Measurements from ENCODE around the gene GNB1L. TPM values are rescaled to one million over a fixed set of nuclear protein-coding genes. Genes with fewer than 3 reads are reported as not detected.

The GNB1L gene
- total and polyA plus RNA-seq, 2 experiments from 2014 or later, result 3.5 to 5.5 TPM

GRCh38 chr22:19769393-19769715 lies 85.3 kb downstream of the GNB1L start:
- H3K27me3 ChIP-seq, result peaks cover 100% of the 10 kb centered on the region

GRCh38 chr22:19767427-19768341 lies 87.0 kb downstream of the GNB1L start:
- H3K9me3 ChIP-seq (ENCODE audit: low read depth), result no peaks in the 10 kb centered on the region
- DNase-seq (ENCODE audit: low read depth in 1 of 2, low spot score in 1 of 2), result no peak
- H3K4me3 ChIP-seq, result no peak overlapping the region
- H3K4me1 ChIP-seq (ENCODE audit: low read depth), result no peaks in the 10 kb centered on the region
- H3K27ac ChIP-seq, result no peak overlapping the region
- H3K27me3 ChIP-seq, result peaks cover 100% of the 10 kb centered on the region
- TF ChIP-seq CTCF (IDR thresholded peaks at IDR 0.05; ENCODE audit: low read depth, low read length), result no peak
- H3K36me3 ChIP-seq, result no peaks in the 10 kb centered on the region

More at GRCh38 chr22:19769393-19769715, 85.3 kb downstream of the GNB1L start:
- H3K36me3 ChIP-seq, result no peaks in the 10 kb centered on the region
- no peak for TF ChIP-seq CTCF (IDR thresholded peaks at IDR 0.05; ENCODE audit: low read depth, low read length)
- H3K4me3 ChIP-seq, result no peak overlapping the region
- no peaks in the 10 kb centered on the region for H3K9me3 ChIP-seq (ENCODE audit: low read depth)
- no peak overlapping the region for H3K27ac ChIP-seq
- no peak for DNase-seq (ENCODE audit: low read depth in 1 of 2, low spot score in 1 of 2)
- H3K4me1 ChIP-seq (ENCODE audit: low read depth), result peaks cover 2% of the 10 kb centered on the region

- Histone ChIP-seq H3K4me3 (peak overlapping the region; percentile 20), H3K36me3 (no peaks in the 10 kb centered on the region), H3K27me3 (peaks cover 100% of the 10 kb centered on the region), H3K9me3 (ENCODE audit: low read depth) (no peaks in the 10 kb centered on the region), H3K4me1 (ENCODE audit: low read depth) (no peaks in the 10 kb centered on the region), H3K27ac (no peak overlapping the region)
- TF ChIP-seq CTCF (IDR thresholded peaks at IDR 0.05; ENCODE audit: low read depth, low read length), result peak; percentile 21
- DNase-seq (ENCODE audit: low read depth in 1 of 2, low spot score in 1 of 2), result peak; percentile 22 to 50
These were observed 87.9 kb downstream of the GNB1L start for GRCh38 chr22:19766511-19767426.

- no peak for DNase-seq (ENCODE audit: low read depth in 1 of 2, low spot score in 1 of 2)
These were observed 88.5 kb downstream of the GNB1L start for GRCh38 chr22:19766240-19766510.

More at GRCh38 chr22:19766240-19766510, 88.5 kb downstream of the GNB1L start:
- no peaks in the 10 kb centered on the region for H3K4me1 ChIP-seq (ENCODE audit: low read depth)
- H3K27me3 ChIP-seq, result peaks cover 100% of the 10 kb centered on the region
- H3K27ac ChIP-seq, result no peak overlapping the region
- peak overlapping the region; percentile 20 for H3K4me3 ChIP-seq
- no peaks in the 10 kb centered on the region for H3K9me3 ChIP-seq (ENCODE audit: low read depth)
- H3K36me3 ChIP-seq, result no peaks in the 10 kb centered on the region
- TF ChIP-seq CTCF (IDR thresholded peaks at IDR 0.05; ENCODE audit: low read depth, low read length), result no peak
